Heart left ventricle (tissue), 13 donors: ENCODE measurements around the gene CTNS.

ENCODE experiments used
- POLR2A ChIP-seq, 2 donors: fragments of 450-650 bp; IDR thresholded peaks; one replicate each; pipeline ENCODE4 v1.6.1; 2017; ENCODE audit warnings: antibody characterized with exemption in 2 of 2, mild to moderate bottlenecking in 2 of 2, moderate library complexity in 2 of 2
- TF ChIP-seq, protein P1 (sequence below), 12 donors: fragments of 200-600 bp; sonication (generic) in 4 of 12; IDR thresholded peaks; one replicate each; pipeline versions ENCODE4 v1.5.0 to v1.8.0; 2018 to 2022; ENCODE audit warnings: antibody characterized with exemption in 12 of 12, mild to moderate bottlenecking in 5 of 12
- donor health status: ischemic (EF 13 %, LVEDD 7.1; RV severe dilation, severe dysfunction).
- donor health status: DM: no; HTN: yes; CAD: no.
- donor health status: DM: no; HTN: no; CAD: no.
- donor health status: ischemic (EF 25% LVEDD 6.9; RV normal size, moderate dysfunction).
- donor health status: ischemic (EF 25% LVEDD 5.7; RV mildly dilated, moderate dysfunction).
- donor health status: ischemic (EF 35%, LVEDD 5.7; RV mildly dilated, moderate dysfunction).
- donor health status: nonischemic (EF 11% LVEDD 7.7; RV severe dilation, severe dysfunction).
- donor health status: DM: yes; HTN: yes; CAD: no.
- donor health status: PGD.
- donor health status: ischemic (EF 29% LVEDD 5.4; RV normal size, mild dysfunction).
- donor health status: nonischemic (EF 23%, LVEDD 6.1; RV moderate dilation, normal function).

DNA sequence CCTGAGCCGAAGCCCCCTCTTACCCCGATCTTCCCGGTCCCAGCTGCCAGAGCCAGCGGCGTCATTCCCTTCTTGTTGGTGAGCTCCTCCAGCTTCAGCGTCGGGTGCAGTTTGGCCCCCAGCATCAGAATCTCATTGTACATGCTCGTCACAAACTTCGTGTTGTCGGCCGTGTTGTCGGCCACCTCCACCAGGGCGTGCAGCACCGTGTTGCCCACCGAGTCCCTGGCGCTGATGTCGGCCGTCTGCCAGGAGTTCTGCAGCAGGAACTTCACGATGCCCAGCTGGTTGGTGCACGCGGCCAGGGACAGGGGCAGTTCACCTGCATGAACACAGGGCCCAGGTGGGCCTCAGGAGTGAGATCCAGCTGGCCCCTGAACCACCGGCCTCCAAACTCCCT, 46.8 kb upstream of the CTNS start:
- TF ChIP-seq, protein P1, sequence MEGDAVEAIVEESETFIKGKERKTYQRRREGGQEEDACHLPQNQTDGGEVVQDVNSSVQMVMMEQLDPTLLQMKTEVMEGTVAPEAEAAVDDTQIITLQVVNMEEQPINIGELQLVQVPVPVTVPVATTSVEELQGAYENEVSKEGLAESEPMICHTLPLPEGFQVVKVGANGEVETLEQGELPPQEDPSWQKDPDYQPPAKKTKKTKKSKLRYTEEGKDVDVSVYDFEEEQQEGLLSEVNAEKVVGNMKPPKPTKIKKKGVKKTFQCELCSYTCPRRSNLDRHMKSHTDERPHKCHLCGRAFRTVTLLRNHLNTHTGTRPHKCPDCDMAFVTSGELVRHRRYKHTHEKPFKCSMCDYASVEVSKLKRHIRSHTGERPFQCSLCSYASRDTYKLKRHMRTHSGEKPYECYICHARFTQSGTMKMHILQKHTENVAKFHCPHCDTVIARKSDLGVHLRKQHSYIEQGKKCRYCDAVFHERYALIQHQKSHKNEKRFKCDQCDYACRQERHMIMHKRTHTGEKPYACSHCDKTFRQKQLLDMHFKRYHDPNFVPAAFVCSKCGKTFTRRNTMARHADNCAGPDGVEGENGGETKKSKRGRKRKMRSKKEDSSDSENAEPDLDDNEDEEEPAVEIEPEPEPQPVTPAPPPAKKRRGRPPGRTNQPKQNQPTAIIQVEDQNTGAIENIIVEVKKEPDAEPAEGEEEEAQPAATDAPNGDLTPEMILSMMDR (IDR thresholded peaks at IDR 0.05) = no peak
- TF ChIP-seq POLR2A (IDR thresholded peaks at IDR 0.05) = no peak
